HG03196 (cell line): ENCODE data around the gene FAM90A1.
A peak's percentile ranks its signal among the peaks of the same experiment; 100 is the strongest.
"Not testable (repeated sequence)": the region's sequence is repeated elsewhere in the genome, so short reads cannot be mapped to it uniquely, and the experiment has no call there.

ENCODE experiments used
- ATAC-seq: cut with Tn5 transposase; IDR thresholded peaks from one replicate; pipeline ENCODE4 v1.9.1; 2021; ENCODE audit not compliant: unreplicated experiment

Gene FAM90A1, protein sequence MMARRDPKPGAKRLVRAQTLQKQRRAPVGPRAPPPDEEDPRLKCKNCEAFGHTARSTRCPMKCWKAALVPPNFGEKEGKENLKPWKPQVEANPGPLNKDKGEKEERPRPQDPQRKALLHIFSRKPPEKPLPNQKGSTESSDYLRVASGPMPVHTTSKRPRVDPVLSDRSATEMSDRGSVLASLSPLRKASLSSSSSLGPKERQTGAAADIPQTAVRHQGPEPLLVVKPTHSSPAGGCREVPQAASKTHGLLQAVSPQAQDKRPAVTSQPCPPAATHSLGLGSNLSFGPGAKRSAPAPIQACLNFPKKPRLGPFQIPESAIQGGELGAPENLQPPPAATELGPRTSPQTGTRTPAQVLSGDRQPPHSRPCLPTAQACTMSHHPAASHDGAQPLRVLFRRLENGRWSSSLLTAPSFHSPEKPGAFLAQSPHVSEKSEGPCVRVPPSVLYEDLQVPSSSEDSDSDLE

DNA sequence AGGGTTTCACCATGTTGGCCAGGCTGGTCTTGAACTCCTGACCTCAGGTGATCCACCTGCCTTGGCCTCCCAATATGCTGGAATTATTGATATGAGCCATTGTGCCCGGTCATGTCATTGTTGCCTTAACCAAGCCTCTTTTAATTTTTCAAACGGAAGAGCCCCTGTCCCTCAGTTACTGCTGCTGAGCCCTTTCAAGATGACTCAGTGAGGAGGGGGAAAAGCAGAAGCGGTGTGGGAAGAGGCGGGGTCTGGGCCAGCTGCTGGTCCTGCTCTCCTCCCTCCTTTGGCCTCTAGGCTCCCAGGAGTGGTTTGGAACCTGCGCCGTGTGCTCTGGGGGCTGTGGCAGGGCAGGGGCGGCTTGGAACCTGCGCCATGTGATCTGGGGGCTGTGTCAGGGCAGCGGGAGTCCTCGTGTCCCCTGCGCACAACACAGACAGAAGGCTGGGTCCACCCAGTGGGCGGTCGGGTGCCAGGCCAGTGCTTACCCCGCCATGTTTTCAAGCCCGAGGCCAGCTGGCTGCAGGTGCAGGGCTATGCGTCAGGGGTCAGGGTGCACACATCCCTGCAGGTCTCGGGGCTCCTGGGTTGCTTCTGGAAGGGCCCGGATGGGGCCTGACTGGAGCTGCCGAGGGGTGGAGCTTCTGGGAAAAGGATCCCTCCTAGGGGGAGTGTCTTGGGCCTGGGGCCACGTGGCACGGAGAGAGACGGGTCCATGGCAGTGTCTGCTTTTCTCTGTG is at the start of gene FAM90A1:
Gene FAM90A1 (minus strand): TSS at position 627 of the 740 bp plus-strand sequence. CDS start 2,786 bp downstream, outside the sequence.
- not testable (repeated sequence) for ATAC-seq

DNA sequence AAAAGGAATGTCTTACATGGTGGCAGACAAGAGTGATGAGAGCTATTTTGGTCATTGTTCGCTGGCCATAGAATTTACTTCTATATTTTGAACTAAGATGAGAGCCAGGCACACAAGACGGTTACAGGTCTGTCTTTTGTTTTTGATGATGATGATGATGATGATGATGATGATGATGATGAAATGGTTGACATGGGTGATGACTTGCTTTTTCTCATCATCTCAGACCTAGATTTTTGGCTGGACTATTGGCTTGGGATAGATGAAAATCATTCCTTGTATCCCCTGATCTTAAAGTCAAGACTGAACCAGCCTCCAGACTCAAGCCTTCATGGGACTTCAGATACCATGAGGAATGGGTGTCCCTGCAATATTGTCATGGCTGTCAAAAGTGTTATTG is 49.0 kb upstream of the FAM90A1 start:
- not testable (repeated sequence) for ATAC-seq

DNA sequence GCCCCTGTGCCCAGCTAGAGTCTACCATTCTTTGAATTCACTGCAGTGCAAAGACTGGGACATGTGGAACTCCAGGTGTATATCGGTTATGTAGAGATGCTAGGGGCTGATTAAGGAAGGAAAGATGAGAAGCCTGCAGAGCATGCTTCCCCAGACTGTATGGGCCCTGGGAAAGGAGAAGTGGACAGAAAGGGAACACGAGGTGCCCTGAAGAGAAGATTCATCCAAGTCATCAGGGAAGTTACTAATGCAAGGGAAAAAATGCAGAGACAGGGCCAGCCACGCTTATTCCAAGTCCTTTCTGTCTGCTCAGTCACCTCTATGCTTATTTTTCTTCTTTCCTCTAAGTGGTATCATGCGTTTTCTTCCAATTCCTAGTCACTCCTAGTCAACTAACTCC is 39.3 kb upstream of the FAM90A1 start:
- ATAC-seq = not testable (repeated sequence)

DNA sequence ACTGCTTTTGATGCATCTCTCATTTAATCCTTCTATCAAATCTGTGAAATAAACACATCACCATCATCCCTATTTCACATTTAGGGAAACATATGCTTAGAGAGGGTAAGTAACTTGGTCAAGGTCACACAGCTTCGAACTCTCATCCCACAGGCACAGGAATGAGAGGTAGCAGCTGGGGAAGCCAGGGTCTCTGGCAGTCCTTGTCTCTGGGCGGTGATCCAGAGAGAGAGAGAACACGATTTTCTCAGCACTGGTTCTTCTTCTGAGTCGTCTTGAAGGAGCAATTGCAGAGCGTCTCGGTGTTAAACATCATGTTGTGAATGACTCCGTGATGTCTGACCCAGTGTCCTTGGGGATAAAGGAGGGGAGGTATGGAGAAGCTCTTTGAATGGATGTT is 36.8 kb upstream of the FAM90A1 start:
- not testable (repeated sequence) for ATAC-seq

DNA sequence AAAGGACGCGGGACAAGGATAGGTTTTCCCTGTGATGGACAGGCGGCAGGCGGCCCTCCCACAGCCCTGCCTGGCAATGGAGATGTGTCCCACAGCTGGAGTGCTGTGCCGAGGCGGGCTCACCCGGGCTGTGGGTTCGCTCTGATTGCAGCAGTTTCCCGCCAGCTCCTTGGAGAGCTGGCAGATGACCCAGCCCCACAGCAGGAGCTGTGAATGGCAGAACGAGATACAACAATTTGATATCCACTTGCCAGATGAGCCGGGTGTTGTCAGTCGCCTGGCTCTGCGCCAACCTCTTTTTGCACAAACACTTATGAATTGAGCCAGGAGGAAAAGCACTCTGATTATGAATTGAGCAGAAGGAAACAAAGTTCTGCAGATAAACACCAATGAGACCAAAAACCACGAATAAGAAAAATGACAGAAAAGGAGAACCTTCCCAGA is 33.7 kb upstream of the FAM90A1 start:
- ATAC-seq = not testable (repeated sequence)

DNA sequence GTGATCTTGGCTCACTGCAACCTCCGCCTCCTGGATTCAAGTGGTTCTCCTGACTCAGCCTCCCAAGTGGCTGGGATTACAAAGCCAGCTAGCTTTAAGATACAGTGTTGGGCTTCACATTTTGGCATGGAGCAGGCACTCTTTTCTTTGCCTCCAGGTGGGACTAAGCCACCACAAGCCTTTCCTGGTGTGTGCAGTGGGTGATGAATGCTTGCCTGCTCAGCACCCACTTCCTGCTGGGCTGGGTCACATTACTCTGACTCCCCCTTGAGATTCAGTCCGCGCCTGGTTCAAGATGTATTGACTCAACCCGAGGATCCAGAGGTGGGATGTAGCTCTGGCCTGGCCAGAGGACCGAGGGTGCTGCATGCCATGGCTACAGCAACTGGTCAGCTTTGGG is 28.9 kb upstream of the FAM90A1 start:
- not testable (repeated sequence) for ATAC-seq

DNA sequence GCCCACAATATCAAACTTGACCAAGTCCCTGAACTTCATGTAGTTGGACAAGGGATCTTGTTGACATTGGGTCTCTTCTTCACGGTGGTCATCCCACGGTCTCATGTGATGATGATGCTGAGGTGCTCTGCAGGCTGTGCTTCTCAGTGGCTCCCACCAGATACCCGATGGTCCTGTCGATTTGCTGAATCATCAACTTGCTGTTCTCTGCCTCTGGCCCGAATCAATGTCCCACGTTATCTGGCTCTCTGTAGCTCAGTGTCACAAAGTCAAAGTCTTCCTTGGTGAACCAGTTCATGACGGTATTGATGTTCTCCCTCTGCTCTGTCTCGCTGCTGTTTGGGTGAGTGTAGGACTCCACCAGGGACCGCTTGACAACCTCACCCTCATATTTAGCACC is 27.3 kb upstream of the FAM90A1 start:
- ATAC-seq = not testable (repeated sequence)

DNA sequence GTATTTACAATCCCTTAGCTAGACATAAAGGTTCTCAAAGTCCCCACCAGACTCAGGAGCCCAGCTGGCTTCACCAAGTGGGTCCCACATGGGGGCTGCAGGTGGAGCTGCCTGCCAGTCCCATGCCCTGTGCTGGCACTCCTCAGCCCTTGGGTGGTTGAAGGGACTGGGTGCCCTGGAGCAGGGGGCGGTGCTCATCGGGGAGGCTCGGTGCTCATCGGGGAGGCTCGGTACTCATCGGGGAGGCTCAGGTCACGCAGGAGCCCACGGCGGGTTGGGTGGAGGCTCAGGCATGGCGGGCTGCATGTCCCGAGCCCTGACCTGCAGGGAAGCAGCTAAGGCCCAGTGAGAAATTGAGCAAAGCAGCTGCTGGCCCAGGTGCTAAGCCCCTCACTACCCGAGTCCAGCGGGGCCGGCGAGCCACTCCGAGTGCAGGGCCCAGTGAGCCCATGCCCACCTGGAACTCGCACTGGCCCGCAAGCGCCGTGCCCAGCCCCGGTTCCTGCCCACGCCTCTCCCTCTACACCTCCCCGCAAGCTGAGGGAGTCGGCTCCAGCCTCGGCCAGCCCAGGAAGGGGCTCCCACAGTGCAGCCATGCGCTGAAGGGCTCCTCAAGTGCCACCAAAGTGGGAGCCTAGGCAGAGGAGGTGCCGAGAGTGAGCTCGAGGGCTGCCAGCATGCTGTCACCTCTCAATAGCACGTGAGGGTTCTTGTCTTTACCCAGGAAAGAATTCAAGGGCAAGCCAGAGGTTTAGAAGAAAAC is 24.8 kb upstream of the FAM90A1 start:
- not testable (repeated sequence) for ATAC-seq

DNA sequence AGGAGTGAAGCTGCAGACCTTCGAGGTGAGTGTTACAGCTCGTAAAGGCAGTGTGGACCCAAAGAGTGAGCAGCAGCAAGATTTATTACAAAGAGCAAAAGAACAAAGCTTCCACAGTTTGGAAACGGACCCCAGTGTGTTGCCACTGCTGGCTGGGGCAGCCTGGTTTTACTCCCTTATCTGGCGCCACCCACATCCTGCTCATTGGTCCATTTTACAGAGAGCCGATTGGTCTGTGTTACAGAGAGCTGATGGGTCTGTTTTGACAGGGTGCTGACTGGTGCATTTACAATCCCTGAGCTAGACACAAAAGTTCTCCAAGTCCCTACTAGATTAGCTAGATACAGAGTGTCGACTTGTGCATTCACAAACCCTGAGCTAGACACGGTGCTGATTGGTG is 24.2 kb upstream of the FAM90A1 start:
- ATAC-seq = not testable (repeated sequence)

DNA sequence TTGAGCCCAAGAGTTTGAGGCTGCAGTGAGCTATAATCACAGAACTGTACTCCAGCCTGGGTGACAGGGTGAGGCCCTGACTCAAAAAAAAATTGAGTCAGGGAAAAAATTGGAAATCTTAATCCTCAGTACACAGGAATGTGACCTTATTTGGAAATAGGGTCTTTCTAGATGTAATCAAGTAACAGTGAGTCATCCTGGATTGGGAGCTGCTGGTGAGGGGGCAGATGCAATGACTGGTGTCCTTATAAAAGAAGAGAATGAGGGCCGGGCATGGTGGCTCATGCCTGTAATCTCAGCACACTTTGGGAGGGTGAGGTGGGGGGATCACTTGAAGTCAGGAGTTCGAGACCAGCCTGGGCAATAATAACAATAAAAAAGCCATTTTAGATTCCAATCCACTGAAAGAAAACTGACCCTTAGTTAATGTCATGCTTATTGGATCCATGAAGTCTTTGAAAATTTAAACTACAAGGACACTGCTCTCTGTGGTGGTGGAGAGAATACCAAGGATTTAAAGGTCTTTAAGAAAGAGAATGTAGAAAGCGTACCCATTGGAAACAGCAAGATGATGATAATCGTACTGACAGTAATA is 19.6 kb upstream of the FAM90A1 start:
- not testable (repeated sequence) for ATAC-seq

DNA sequence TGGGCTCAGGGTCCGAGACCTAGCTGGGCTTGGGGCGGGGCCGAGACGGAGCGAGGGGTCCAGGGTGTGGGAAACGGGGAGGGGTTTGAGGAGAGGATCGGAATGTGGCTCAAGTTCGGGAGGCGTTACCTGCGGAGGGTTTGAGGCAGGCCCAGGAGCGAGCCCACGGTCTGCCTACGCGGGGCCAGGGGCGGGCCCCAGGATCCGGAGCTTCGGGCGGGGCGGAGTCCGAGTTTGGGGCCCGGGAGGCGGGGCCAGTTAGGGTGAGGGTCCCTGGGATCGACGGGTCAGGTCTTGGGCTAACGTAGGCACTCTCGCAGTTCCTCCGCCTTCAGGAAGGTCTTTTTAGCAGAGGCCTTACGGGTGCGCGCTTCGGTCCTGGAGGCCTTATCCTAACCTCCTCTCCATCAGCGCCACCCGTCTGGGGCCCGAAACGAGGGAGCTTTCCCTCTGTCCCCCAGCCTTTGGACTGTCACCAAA is 16.3 kb upstream of the FAM90A1 start:
- ATAC-seq = not testable (repeated sequence)

DNA sequence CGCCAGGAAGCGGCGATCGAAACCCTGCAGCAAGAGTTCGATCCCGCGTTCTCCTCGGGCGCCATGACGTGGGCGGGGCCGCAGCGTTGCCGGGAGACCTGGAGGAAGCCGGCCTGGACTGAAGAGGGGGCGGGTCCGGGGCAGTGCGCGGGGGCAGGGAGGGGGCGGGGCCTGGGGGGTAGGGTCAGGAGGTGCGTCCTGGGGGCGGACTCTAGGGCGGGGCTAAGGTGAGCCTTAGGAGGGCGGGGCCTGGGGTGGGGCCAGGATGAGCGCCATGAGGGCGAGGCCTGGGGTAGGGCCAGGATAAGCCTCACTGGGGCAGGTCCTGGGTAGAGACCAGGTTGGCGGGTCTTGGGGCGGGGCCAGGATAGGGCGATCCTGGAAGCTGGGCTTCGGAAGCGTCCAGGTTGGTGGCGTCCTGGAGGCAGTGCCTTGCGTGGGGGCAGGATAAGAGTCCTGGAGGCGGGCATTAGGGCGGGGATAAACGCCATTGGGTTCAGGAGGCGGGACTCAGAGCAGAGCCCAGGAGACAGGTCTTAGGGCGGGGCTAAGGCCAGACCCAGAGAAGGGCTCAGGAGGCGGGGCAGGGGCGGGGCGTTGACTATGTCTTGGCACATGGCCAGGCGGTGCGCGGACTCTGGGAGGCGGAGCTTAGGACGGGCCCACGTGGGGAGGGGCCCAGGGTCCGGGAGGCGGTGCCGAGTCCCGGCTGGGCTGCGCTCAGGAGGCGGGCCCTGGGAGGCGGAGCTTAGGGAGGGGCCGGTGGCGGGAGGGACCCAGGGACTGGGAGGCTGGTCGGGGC is 15.7 kb upstream of the FAM90A1 start:
- ATAC-seq = peak; percentile 82

DNA sequence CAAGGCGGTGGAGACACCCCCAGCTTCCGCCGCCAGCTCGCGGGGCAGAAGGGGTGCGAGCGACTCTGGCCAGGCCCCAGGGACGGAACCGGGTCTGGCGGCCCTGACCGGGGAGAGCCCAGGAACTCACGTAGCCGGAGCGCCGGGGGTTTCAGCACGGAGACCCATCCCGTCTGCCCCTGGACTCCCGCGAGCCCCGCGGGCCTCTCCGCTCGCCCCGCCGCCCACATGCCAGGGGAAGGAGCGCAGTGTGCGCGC is 15.1 kb upstream of the FAM90A1 start:
- peak; percentile 16 for ATAC-seq

DNA sequence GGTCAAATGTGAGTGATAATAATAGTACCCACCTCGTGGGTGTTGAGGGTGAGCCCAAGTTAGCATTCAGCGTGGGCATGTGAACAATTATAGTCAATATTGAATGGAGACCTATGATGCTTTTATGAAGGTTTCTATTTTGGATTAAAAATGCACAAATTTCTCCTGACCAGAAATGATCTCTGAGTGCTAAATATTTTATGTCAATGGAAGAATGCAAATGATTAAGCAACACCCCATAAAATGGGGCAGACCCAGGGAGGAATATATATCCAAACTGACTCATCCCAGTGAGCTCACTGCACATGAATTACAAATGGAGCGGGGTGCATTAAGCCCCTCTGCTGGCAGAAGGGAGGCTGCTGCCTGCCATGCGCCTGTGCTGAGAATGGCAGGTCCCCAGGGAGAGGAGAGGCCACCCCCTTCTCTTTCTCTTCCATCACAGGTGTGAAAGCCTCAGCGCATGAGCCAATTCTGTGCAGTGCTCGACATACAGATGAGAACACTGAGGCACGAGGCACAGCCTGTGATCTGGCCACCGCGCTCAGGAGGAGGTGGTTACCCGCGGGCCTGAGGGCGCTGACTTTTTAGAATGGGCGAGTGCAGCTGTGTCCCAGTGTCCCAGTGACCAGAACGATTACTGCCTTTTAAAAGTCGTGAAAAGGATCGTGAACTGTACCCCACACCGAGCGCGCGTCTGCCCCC is 14.7 kb upstream of the FAM90A1 start:
- ATAC-seq = not testable (repeated sequence)

DNA sequence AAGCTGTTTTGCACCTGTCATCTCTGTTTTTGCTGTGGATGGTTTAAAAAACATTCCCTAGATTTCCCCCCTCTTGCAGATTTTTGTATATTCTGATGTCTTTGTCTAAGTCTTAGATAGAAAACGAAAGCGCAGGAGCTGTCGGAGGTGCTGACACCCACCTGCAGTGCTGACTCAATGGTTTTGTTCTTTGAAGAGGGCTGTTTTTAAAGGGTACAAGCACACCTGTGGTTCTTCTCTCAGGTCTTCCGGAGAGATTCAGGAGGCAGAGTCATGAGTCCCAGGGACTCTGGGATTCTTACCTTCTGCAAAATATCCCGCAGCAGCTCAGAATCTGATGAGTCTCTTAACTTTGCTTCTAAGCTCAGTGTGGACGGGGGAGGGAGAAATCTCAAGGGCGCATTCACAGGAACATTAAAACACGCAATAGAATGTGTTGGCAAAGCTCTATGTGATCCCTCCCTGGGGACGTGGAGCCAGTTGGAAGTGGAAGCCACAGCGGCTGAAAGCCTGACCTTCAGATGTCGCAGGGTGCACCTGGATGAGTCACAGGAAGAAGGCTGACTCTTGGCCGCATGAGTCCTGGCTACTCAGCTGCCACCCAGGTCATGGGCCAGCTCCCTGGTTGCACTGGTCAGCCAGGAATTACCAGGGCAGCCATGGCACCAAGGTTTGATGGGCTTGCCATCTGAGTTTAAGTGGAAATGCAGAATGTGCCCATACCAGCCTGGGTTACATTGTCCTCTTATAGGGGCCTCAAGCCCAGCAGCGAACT is 13.1 kb upstream of the FAM90A1 start:
- not testable (repeated sequence) for ATAC-seq

DNA sequence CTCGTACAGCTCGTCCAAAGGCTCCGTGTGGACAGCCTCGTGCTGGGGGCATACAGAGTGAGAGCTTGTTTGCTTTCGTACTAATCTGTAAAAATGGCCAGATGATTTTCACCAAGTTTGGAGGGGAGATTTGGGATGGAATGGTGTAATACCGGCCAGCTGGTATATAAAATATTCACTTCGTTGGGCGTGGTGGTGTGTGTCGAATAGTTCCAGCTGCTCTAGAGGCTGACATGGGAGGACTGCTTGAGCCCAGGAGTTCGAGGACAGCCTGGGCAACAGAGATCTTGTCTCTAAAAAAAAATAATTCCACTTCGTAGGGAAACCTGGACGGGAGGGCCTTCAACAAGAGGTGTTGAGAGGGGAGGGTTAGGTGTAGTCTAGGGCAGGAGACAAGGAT is 9.6 kb upstream of the FAM90A1 start:
- not testable (repeated sequence) for ATAC-seq

DNA sequence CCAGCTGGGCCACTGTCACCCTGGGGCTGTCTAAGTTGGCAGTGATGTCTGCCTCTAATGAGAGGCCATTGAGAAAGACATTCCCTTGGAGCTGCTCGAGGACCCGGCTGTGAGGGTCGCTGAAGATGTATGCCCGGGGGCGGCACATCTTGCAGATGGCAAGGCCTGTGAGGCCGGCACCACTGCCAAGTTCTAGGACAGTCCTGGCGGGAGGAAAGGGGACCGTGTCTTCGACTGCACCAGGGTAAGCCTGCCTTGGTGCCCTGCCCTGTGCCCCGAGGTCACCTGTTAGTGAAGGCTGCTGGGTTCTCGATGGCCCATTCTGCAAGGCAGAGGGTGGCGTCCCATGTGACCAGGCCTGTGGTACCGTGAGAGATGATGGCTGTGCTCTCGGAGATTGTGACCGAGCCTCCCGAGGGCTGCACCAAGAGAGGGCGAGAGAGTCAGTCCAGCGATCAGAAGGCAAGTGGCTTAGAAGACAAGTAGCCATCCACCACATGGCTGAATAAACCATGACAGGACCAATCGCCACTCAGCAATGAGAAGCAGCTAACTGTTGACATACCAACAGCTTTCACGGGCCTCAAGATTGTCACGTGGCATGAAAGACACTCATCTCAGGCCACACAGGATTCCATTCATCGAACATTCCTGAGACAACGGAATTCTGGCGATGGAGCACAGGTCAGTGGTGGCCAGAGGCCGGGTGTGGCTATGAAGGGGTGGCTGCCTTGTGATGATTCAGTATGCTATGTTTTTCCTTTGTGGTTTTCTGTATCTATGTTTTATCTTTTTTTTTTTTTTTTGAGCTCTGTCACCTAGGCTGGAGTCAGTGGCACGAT is 8.1 kb upstream of the FAM90A1 start:
- not testable (repeated sequence) for ATAC-seq

DNA sequence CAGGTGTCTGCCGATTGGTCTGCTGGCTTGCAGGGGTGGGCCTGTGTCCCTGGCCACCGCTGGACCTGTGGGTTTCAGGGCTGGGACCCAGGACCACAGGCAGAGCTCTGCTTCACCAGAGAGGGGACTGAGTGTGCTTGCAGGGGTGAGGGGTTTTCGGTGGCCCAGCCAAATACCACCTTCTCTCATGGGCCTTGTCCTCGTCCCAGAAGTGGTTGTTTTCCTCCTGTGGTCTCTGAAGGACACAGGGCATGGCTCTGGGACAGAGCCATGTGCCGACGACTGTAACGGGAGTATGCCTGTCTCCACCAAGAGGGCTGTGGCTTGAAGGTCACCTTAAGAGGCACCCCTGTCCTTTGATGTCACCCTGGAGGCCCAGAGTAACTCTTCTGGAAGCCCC is 7.3 kb upstream of the FAM90A1 start:
- not testable (repeated sequence) for ATAC-seq
